Measurements from ENCODE around the gene GPR148.

GPR148 gene

DNA sequence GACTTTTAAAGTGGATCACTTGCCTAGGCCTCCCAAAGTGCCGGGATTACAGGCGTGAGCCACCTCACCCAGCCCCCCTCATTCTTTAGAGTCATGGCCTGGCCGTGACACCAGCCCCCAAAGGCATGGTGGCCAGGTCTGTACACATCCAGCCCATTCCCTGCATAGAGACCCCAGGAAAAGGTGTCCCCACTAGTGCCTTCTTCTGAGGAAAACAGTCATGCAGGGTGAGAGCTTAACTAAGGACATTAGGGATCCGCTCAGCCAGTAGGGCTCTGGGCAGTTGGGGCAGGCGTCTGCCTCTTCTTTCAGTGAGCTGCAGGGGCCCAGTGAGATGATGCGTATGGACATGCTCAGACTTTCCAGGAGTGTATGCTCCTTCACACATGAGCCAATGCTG is 20.8 kb downstream of the GPR148 start:
- DNase-seq (ENCODE audit: low read depth): no peak

DNA sequence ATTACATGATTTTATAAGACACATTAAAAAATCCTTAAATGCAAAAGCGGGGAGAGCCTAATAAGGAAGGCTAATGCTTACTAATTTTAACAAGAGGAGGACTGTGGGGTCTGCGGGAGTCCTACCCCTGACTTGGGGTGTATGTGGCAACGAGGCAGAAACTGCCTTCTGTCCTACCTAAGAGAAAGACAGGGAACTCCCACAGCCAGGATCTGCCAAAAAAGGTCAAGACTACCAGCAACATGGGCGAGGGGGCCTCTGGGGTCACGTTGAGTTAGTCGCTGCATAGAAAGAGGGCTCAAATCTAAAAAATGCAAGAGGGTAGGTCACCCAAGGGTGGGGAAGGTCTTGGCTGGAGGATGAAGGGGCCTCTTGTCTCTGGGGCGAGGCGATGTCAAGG is 25.9 kb downstream of the GPR148 start:
- no peak for DNase-seq (ENCODE audit: low read depth)

DNA sequence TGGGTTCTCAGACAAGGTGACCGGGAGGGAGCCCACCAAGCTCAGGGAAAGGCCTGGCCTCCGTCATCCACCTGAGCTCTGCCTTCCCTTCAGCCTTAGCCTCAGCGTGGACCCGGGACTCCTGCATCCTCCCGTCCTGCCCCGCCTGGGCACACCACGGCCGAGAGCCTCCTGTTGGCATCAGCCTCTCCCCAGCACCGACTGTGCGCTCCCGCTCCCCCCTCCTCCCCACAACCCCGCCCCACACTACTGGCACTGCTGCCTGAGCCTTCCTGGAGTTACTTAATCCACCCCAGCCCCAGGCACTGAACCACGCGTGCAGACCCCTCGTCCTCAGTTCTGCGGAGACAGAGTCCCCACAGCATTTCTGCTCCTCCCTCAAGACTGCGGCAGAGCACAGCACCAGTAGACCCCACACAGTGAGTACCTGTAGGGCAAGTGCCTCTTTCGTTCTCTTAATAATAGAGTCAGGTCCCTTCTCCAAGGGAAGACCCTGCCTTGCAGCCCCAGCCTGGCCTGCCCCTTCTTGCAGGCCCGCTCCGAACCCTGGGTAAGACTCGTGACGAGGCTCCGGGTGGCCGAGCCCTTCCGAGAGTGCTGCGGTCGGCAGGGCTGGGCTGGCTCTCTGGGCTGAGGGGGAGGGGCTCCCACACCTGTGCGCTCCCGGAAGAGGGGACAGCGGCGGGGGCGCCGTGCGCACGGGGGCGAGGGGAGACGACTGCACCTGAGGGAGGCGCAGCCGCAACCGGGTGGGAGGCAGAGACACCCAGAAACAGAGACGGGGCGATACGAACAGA is 26.6 kb downstream of the GPR148 start, which contains the start of gene AMER3:
Gene AMER3 (plus strand): TSS at position 285 of the 797 bp plus-strand sequence. CDS start 6,533 bp downstream, outside the sequence.
- no peak for DNase-seq (ENCODE audit: low read depth)

DNA sequence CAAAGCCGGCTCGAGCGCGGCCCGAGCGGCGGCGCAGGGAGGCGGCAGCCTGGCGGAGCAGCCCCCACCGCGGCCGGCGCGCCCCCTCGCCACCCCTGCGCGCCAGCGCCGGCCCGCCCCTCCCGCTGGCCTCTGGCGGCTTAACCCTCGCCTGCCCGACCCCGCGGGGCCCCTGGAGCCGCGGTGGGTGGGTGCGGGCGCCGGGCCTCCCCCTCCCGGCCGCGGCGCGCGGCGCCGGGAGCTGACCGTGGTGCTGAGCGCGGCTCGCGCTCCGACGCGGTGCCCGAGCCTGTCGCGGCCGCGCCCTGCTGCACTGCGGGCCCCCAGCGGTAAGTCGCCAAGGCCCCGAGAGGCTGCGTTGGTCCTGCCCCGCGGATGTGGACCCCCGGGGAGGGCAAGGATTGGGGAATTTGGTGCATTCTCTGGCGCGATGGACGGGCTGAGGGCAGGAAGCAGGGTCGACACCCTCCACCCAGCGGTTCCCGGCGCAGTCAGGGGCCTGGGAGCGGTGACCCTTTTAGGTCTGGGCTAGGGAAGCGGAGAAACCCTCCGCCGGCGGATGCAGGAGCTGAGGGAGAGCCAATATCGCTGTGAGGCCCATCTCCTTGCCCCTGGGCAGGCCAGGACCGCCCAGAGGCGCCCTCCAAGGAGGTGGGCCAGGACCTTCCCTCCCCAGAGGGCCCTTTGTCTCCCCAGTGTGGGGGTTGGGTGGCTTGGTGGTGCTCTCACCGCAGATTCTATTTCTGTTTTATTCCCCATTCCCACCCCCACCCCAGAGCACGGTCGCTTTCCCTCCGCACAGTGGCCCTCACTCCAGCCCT is 27.4 kb downstream of the GPR148 start:
- no peak for DNase-seq (ENCODE audit: low read depth)

DNA sequence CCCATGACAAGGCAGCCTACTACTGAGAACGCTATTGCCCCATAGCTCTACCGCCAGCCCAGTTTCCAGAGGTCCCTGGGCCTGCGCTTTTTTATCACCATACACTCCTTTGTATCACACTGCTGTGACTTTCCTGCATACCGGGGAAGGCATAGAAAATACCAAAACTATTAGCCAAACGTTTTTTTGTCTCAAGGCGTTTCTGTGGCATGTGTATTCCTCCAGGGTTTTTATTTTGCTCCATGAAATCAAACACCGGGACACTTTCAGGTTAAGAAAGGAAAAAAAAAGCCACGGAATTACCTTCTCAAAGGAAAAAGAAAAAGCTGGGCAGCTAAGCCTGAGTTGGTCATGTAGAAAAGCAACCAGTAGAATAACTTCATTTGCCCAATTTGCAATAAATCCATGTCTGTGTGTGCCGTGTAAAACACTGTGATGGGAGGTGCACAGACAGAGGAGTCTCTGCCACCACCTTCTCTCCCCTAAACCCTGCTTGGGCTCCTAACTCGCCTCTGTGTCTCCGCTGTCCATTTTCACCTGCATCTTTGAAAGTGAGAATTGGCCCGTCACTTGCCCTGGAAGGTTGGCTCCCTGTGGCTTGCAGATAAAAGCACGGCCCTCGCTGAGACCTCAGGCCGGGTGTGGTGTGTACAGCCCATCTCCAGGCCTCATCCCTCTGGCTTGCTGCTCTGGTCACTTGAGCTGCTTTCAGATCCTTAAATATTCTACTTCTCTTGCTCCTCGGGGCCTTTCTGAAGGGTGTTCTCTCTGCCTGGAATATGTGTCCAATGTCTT is 28.2 kb downstream of the GPR148 start:
- no peak for DNase-seq (ENCODE audit: low read depth)

DNA sequence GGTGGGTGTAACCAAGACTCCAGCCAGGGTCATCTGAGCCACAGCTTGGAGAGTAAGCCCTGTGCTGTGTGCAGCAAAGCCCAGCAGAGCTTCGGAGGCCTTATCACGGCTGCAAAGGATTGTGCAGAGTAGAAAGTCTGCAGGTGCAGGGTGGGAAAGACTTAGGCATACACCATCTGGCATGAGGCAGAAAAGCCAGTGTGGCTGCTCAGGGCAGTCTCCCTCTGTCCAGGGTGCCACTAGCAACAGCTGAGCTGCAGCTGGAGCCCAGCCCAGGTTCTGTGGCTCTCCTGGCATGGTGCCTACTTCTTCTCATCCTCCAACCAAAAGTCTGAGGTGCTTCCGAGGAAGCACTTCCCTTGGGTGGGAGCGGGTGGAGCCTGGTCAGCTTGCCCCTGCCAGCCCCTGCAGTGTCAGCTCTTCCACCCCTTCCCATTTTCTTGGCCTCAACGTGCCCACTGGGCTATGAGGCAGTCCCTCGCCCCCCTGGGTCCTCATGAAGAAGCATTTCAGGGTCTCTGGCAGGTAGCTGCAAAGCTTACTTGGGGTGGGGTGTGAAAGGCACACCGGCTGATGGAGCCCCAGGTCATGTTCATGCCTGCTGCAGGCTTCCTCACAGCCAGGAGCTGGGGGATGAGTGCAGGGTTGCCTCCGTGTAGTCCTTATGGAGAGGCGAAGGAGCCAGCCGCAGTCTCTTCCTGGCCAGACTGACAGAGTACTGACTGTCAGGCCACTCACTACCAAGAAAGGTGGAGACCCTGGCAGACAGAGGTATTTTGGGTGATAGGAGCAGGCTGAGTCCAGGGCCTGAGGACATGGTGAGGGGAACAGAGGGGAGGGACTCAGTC is 31.3 kb downstream of the GPR148 start:
- DNase-seq (ENCODE audit: low read depth): no peak

DNA sequence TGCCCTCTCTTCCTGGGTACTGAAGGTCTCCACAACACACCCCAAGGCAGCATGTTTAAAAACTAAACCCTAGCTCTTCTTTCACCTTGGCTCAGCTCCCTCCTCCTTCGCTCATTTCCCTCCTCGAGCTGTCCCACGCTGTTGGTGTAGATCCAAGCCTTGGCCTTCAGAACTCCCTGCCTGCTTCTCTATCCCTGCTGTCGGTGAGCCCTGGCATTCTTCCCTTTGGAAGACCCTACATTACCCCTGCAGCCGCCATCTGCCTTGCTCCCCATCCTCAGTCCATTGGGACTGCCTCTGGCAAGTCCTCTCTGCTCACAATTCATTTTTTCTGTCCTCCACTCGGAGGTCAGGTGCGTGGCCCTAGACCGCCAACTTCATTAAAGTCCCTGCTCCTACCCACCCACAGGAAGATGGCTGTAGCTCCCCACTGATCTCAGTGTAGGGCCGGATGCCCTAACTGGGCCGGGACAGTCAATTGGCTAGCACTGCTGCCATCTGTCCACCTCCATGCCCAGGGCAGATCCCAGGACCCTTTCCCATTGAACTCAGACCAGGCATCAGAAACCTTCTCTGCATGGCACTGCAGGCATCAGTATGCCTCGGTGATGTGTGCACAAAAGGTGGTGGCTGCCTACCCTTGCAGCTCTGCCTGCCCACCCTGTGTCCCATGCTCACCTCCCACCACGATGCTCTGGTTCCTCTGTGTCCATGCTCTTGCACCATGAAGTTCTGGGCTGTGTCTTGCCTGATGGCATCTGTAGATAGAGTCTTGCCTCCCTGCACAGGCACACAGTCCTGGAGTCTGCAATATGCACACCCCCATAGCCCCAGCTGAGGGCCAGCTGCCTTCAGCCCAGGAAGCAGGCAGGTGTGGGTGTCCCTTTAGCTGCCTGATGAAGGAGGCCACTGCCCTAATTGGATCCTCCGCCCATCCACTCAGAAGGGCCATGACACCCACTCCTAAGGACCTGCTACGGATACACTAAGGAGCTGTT is 32.2 kb downstream of the GPR148 start:
- DNase-seq (ENCODE audit: low read depth): no peak

DNA sequence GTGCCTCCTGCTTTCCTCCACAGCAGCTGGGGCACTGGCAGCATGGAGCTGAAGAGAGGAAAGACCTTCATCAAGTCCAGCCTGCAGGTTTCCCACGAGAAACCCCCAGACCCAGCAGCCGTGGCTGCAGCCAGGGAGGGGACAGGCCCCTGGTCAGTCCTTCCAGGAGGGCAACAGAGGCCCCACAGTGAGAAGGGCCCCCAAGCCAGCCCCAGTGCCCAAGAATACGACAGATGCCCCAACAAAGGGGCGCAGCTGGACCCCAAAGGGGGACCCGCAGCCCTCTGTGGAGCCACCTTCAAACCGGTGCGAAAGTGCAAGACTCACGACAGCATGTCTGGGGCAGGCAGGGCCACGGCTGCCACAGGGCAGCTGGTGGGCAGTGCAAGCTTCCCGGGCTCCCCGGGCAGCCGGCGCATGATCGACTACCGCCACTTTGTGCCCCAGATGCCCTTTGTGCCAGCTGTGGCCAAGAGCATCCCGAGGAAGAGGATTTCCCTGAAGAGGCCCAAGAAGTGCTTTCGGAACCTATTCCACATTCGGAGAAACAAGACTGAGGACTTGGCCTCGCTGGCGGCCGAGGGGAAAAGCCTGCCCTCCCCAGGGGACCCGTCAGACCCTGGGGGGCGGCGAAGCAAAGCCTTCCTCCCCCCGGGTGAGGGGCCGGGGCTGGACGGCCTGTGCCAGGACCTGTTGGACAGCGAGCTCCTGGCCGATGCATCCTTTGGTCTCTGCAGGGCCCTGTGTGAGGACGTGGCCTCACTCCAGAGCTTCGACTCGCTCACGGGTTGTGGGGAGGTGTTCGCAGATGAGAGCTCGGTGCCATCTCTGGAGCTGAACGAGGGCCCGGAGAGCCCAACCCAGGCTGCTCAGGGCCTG is 33.4 kb downstream of the GPR148 start:
- no peak for DNase-seq (ENCODE audit: low read depth)

DNA sequence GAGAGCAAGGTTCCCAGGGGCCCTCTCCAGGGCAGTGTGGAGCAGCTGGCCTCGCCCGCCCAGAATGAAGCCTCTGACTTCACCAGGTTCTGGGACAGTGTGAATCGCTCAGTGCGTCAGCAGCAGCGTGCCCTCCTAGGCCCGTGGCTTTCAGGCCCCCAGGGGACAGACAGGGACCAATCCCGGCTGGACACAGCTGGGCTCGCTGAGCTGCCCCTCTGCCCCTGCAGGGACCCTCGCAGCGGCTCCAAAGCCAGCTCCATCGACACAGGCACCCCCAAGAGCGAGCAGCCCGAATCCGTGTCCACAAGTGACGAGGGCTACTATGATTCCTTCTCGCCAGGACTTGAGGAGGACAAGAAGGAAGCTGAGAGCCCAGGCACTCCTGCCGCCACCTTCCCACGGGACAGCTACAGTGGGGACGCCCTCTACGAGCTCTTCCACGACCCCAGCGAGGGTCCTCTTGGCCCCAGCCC is 34.1 kb downstream of the GPR148 start:
- DNase-seq (ENCODE audit: low read depth): no peak

DNA sequence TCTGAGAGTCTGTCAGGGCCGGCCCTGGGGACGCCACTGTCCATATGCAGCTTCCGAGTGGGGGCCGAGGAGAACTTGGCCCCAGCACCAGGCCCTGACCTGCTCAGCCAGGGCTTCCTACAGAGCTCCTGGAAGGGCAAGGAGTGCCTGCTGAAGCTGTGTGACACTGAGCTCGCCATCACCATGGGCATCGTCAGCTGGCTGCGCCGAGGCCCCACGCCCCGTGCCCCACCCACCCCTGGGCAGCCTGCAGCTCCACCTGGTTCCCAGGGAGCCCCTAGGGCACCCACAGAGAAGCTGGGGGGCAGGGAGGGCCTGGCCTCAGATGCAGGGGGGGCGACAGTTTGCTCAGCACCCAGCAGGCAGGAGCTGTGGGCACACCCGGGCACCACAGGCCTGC is 34.5 kb downstream of the GPR148 start:
- DNase-seq (ENCODE audit: low read depth): no peak

DNA sequence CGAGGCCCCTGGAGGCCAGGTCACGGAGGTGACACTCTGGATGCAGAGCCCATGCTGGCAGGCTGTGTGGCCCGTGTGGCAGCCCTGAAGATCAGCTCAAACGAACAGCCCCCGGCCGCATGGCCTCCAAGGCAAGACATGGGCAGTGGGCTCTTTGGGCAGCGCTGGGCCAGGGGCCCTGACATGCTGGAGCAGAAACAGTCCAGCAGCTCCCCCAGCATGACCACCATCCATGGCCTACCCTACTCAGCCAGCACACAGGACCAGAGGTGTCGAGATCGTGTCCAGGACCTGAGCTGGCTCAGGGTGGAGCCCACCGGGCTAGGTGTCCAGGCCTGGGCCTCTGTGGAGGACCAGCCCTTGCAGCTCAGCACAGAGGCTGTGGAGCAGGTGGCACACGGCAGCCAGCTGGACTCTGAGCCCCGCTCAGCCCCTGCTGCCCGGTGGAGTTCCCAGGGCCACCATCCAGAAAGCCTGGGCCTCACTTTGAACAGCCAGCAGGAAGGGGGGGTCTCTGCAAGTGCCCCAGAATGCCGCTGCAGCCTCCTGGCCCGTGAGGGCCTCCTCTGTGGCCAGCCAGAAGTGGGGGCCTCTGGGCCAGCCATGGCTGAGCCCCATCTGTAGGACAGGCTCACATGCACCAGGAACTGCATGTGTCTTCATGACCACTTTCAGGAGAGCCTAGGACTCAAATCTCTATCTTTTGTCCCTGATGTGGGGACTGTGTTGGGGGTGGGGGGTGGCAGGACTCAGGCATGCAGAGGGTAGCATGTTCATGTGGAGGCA is 35.4 kb downstream of the GPR148 start:
- no peak for DNase-seq (ENCODE audit: low read depth)

DNA sequence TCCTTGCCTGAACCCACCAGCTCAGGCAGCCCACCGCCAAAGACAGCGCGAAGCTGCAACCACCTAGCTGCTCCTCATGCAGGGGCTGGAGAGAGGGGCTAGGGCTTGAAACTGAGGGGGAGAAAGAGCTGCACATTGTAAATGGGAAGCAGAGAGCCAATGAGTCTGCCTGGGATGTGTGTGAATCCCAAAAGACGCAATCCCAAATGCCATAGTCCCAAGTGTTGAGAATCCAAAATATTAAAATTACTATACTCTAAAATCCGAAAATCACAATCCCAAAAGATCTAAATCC is 35.9 kb downstream of the GPR148 start:
- no peak for DNase-seq (ENCODE audit: low read depth)

DNA sequence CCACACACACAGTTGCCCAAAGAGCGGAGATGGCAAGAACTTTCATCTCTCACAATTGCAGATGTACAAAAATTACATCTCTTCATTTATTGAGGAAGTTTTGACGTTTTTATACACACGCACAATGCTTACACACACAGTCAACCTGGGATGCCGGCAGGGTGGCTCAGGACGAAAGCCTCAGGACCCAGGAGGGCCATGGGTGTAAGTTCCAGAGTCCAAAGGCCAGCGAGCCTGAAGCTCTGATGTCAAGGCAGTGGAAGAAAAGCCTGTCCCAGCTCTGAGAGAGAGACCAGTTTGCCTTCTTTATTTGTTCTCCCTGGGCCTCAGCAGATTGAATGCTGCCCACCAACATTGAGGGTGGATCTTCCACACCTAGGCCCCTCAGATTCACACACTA is 36.6 kb downstream of the GPR148 start:
- no peak for DNase-seq (ENCODE audit: low read depth)

DNA sequence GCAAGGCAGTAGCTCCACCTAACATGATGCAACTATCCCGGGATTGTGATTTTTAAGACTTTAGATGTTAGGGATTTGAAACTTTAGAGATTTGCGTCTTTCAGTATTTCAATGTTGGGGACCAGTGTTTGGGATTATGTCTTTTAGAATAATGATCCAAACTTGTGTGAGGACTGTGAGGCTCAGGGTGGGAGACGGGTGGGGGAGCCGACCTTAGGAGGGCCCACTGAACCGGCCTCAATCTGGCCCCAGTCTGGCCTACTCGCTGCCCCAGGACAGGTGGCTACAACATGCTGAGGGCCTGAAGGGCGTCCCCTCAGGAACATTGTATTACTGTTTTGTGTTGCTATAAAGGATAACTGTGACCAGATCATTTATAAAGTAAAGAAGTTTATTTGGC is 37.2 kb downstream of the GPR148 start:
- DNase-seq (ENCODE audit: low read depth): no peak

DNA sequence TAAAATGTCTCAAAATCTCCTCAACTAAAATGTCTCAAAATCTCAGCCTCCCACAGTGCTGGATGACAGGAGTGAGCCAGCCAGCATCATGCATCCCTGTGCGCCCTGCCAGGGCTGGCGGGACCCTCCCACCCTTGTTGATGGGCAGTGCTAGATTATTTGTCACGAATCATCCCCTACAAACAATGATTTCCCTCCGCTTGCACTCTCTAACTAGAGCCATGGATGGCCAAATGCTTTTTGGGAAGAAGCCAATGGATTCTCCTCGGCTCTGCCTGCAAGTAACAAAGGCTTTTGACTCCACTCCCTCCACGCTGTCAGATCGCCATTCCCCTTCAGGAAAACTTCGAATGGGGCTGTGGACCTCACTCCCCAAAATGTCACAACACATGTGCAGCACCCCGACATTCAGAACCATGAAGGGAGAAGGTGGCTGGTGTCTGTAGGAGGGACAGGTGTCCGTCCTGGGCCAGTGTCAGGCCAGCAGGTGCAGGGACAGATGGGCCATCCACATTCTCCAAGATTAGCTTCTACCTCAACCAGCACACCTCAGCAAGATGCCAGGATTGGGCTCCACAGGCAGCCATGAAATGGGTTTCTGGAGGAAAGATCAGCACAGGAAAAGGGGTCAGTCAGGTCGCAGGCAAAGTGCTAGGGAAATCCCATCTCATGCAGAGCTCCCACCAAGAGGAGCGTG is 38.0 kb downstream of the GPR148 start:
- no peak for DNase-seq (ENCODE audit: low read depth)

DNA sequence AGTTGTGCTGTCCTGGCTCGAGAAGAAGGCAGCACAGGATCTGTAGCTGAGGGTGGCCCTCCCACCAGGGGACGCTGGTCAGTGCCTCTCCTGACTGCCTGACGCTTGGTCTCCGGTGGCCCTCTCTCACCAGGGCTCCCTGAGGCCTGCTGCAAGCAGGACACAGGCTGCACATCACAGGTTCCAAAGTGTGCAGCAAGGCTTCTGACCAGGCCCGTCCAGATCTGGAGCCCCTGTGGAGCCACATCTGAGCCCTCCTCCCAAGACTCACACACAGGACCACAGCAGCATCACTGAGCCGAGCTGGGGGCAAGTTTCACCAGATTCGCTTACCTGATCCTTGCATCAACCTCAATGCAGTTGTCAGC is 38.5 kb downstream of the GPR148 start:
- no peak for DNase-seq (ENCODE audit: low read depth)

DNA sequence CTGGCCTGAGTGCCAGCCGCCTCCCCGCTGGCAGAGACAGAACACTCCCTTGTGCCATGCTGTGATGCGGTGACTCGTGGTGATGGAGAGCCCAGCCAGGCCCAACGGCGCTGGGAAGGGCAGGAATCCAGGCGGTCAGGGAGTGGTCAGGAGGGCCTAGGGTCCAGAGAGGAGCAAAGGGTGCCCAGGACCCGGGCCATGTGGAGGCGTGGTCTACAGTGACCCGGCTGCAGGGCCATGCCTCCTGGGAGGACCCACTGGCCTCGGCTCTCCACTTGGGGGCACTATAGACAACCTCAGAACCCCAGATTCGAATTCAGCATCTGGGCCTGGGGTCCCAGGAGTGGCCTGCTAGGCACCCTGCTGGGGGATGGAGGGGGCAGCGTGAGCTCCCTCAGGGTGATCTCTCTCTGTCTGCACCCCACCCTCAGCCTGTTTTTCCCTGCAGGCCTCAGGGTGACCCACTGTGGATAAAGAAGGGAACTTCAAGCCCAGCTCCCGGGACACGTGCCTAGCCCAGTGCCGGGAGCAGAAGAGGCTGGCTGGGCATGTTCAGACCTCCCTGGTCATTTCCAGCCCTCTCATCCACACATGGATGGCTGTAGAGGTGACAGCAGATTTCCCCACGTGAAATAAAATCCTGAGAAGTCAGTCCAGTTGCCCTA is 39.5 kb downstream of the GPR148 start:
- no peak for DNase-seq (ENCODE audit: low read depth)
